ENCODE results near the gene MYO1G. TPM values are rescaled to one million over a fixed set of nuclear protein-coding genes. Genes with fewer than 3 reads are reported as not detected.

MYO1G gene
- total and polyA plus RNA-seq, 4 donors = 0.56 to 3.9 (median 2.1) TPM

DNA sequence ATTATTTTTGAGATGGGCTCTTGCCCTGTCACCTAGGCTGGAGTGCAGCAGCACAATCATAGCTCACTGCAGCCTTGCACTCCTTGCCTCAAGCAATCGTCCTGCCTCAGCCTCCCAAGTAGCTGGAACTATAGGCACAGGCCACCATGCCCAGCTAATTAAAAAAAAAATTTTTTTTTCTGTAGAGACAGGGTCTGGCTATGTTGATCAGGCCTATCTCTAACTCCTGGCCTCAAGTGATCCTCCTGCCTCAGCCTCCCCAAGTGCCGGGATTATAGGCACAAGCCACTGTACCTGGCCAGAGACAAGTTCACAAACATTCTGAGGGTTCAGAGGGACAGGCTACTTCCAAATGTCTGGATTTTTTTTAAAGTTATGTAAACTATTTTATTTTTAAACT is 61.4 kb downstream of the MYO1G start:
- no peaks in the 10 kb centered on the region for H3K27me3 ChIP-seq (ENCODE audit: control insufficient read depth in 4 of 4, insufficient read depth in 4 of 4, low read length in 3 of 4)
- no peak overlapping the region for H3K4me3 ChIP-seq (ENCODE audit: low read depth in 1 of 3, low read length in 3 of 3)
- no peak for DNase-seq (ENCODE audit: low spot score)
- no peak overlapping the region for H3K27ac ChIP-seq (ENCODE audit: low read depth in 1 of 2, low read length in 2 of 2)
- H3K4me1 ChIP-seq (ENCODE audit: control insufficient read depth in 4 of 4, insufficient read depth in 4 of 4, low read length in 3 of 4) = peaks cover 0 to 3% (median 1%) of the 10 kb centered on the region in 4 donors
- TF ChIP-seq NR2F2 (IDR thresholded peaks at IDR 0.05) (no peak), RAD21 (IDR thresholded peaks at IDR 0.05) (no peak)
- TF ChIP-seq, protein P1, sequence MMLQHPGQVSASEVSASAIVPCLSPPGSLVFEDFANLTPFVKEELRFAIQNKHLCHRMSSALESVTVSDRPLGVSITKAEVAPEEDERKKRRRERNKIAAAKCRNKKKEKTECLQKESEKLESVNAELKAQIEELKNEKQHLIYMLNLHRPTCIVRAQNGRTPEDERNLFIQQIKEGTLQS (IDR thresholded peaks at IDR 0.05) = no peak
- no peaks in the 10 kb centered on the region for H3K36me3 ChIP-seq (ENCODE audit: control insufficient read depth in 4 of 4, insufficient read depth in 3 of 4, low read depth in 1 of 4, low read length in 3 of 4)
- H3K9ac ChIP-seq (ENCODE audit: low read depth in 1 of 2, low read length in 2 of 2) = no peak overlapping the region
- 93% methylated on average over 2 of the region's 2 CpGs for WGBS
- no peaks in the 10 kb centered on the region for H3K9me3 ChIP-seq (ENCODE audit: control insufficient read depth in 4 of 4, low read length in 3 of 4)

- no peak for DNase-seq (ENCODE audit: low spot score)
- Histone ChIP-seq H3K9me3 (ENCODE audit: control insufficient read depth in 4 of 4, low read length in 3 of 4) (no peaks in the 10 kb centered on the region), H3K36me3 (ENCODE audit: control insufficient read depth in 4 of 4, insufficient read depth in 3 of 4, low read depth in 1 of 4, low read length in 3 of 4) (no peaks in the 10 kb centered on the region), H3K27ac (ENCODE audit: low read depth in 1 of 2, low read length in 2 of 2) (no peak overlapping the region), H3K4me3 (ENCODE audit: low read depth in 1 of 3, low read length in 3 of 3) (no peak overlapping the region), H3K27me3 (ENCODE audit: control insufficient read depth in 4 of 4, insufficient read depth in 4 of 4, low read length in 3 of 4) (no peaks in the 10 kb centered on the region), H3K4me1 (ENCODE audit: control insufficient read depth in 4 of 4, insufficient read depth in 4 of 4, low read length in 3 of 4) (peaks cover 0 to 3% (median 2%) of the 10 kb centered on the region in 4 donors), H3K9ac (ENCODE audit: low read depth in 1 of 2, low read length in 2 of 2) (no peak overlapping the region)
- TF ChIP-seq ZBTB33 (IDR thresholded peaks at IDR 0.05) = no peak
- TF ChIP-seq EGR1 (IDR thresholded peaks at IDR 0.05; ENCODE audit: low read depth in 2 of 2) = no peak
- TF ChIP-seq RXRA (IDR thresholded peaks at IDR 0.05) = no peak
- TF ChIP-seq, protein P2, sequence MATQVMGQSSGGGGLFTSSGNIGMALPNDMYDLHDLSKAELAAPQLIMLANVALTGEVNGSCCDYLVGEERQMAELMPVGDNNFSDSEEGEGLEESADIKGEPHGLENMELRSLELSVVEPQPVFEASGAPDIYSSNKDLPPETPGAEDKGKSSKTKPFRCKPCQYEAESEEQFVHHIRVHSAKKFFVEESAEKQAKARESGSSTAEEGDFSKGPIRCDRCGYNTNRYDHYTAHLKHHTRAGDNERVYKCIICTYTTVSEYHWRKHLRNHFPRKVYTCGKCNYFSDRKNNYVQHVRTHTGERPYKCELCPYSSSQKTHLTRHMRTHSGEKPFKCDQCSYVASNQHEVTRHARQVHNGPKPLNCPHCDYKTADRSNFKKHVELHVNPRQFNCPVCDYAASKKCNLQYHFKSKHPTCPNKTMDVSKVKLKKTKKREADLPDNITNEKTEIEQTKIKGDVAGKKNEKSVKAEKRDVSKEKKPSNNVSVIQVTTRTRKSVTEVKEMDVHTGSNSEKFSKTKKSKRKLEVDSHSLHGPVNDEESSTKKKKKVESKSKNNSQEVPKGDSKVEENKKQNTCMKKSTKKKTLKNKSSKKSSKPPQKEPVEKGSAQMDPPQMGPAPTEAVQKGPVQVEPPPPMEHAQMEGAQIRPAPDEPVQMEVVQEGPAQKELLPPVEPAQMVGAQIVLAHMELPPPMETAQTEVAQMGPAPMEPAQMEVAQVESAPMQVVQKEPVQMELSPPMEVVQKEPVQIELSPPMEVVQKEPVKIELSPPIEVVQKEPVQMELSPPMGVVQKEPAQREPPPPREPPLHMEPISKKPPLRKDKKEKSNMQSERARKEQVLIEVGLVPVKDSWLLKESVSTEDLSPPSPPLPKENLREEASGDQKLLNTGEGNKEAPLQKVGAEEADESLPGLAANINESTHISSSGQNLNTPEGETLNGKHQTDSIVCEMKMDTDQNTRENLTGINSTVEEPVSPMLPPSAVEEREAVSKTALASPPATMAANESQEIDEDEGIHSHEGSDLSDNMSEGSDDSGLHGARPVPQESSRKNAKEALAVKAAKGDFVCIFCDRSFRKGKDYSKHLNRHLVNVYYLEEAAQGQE (IDR thresholded peaks at IDR 0.05) = no peak
- no peak for TF ChIP-seq TAF1 (conservative IDR thresholded peaks at IDR 0.05)
- no peak for TF ChIP-seq JUND (IDR thresholded peaks at IDR 0.05)
- TF ChIP-seq SP1 (IDR thresholded peaks at IDR 0.05) = no peak
- no peak for TF ChIP-seq HNF4G (IDR thresholded peaks at IDR 0.05)
- TF ChIP-seq, protein P3, sequence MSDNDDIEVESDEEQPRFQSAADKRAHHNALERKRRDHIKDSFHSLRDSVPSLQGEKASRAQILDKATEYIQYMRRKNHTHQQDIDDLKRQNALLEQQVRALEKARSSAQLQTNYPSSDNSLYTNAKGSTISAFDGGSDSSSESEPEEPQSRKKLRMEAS (IDR thresholded peaks at IDR 0.05) = no peak
- TF ChIP-seq FOXA2 (IDR thresholded peaks at IDR 0.05) = no peak
- TF ChIP-seq, protein P1 (IDR thresholded peaks at IDR 0.05) = no peak
- 84% methylated on average over 10 of the region's 10 CpGs for WGBS
These were observed 63.7 kb downstream of the MYO1G start for GRCh38 chr7:44914992-44915607.

Data from liver (tissue), 9 donors.